NT2/D1 (cell line): ENCODE data around the gene STAT1.
"Not testable (repeated sequence)": the region's sequence is repeated elsewhere in the genome, so short reads cannot be mapped to it uniquely, and the experiment has no call there.

Experiments
- DNase-seq: peaks from one replicate; pipeline ENCODE4 v3.0.0-alpha.2; 2011; ENCODE audit warnings: low read depth, low spot score
- H3K27me3 ChIP-seq: 2 replicates; pipeline ENCODE4 v1.6.0; 2011; ENCODE audit warnings: mild to moderate bottlenecking; ENCODE audit not compliant: insufficient read length, insufficient read depth
- H3K36me3 ChIP-seq: 2 replicates; pipeline ENCODE4 v1.6.1; 2011; ENCODE audit warnings: mild to moderate bottlenecking, low read length, mixed read lengths; ENCODE audit not compliant: insufficient read depth, insufficient read length
- H3K4me1 ChIP-seq: 2 replicates; pipeline ENCODE4 v1.5.1; 2011; ENCODE audit not compliant: insufficient read depth, insufficient read length
- H3K4me3 ChIP-seq: 2 replicates; pipeline ENCODE4 v1.5.1; 2011; ENCODE audit warnings: low read depth; ENCODE audit not compliant: insufficient read length
- H3K9ac ChIP-seq: 2 replicates; pipeline ENCODE4 v1.6.0; 2011; ENCODE audit warnings: low read depth; ENCODE audit not compliant: insufficient read length
- H3K9me3 ChIP-seq: 2 replicates; pipeline ENCODE4 v1.5.1; 2011; ENCODE audit warnings: mild to moderate bottlenecking, low read length; ENCODE audit not compliant: insufficient read depth
- SUZ12 ChIP-seq: IDR thresholded peaks from 2 replicates; pipeline ENCODE4 v1.6.1; 2011; ENCODE audit not compliant: insufficient read length, insufficient read depth; ENCODE audit errors: extremely low read depth
- YY1 ChIP-seq: IDR thresholded peaks from 2 replicates; pipeline ENCODE4 v1.6.1; 2011; ENCODE audit not compliant: insufficient read length, insufficient read depth
- ZNF274 ChIP-seq: IDR thresholded peaks from 2 replicates; pipeline ENCODE4 v1.6.1; 2011; ENCODE audit warnings: mild to moderate bottlenecking, low read depth, low read length

STAT1 gene

GRCh38 chr2:190996947-190997346 is 17.0 kb downstream of the STAT1 start:
- DNase-seq = no peak
- peaks cover 80% of the 10 kb centered on the region for H3K36me3 ChIP-seq

GRCh38 chr2:190996338-190996946 is 17.5 kb downstream of the STAT1 start:
- Histone ChIP-seq H3K9ac (no peak overlapping the region), H3K9me3 (no peaks in the 10 kb centered on the region), H3K4me3 (no peak overlapping the region), H3K36me3 (peaks cover 84% of the 10 kb centered on the region), H3K4me1 (no peaks in the 10 kb centered on the region), H3K27me3 (no peaks in the 10 kb centered on the region)
- TF ChIP-seq ZNF274 (no peak), YY1 (no peak), SUZ12 (no peak)
- DNase-seq = no peak

More at GRCh38 chr2:190996947-190997346, 17.0 kb downstream of the STAT1 start:
- no peak for TF ChIP-seq ZNF274
- TF ChIP-seq YY1 = no peak
- no peak for TF ChIP-seq SUZ12
- Histone ChIP-seq H3K9ac (no peak overlapping the region), H3K4me1 (no peaks in the 10 kb centered on the region), H3K4me3 (no peak overlapping the region), H3K9me3 (no peaks in the 10 kb centered on the region), H3K27me3 (no peaks in the 10 kb centered on the region)

- H3K36me3 ChIP-seq = peaks cover 84% of the 10 kb centered on the region
- H3K9ac ChIP-seq, H3K27me3 ChIP-seq, H3K9me3 ChIP-seq, H3K4me1 ChIP-seq, H3K4me3 ChIP-seq, DNase-seq: not testable (repeated sequence)
These were observed 18.7 kb downstream of the STAT1 start for GRCh38 chr2:190995315-190995714.

GRCh38 chr2:190994148-190994547 is 19.8 kb downstream of the STAT1 start:
- Histone ChIP-seq H3K4me3 (no peak overlapping the region), H3K9me3 (no peaks in the 10 kb centered on the region), H3K36me3 (peaks cover 85% of the 10 kb centered on the region), H3K27me3 (no peaks in the 10 kb centered on the region), H3K9ac (no peak overlapping the region), H3K4me1 (no peaks in the 10 kb centered on the region)
- no peak for TF ChIP-seq SUZ12
- no peak for TF ChIP-seq ZNF274
- TF ChIP-seq YY1 = no peak
- DNase-seq = no peak

GRCh38 chr2:190993292-190993643 is 20.7 kb downstream of the STAT1 start:
- Histone ChIP-seq H3K9me3 (no peaks in the 10 kb centered on the region), H3K9ac (no peak overlapping the region), H3K27me3 (no peaks in the 10 kb centered on the region), H3K4me1 (no peaks in the 10 kb centered on the region), H3K36me3 (peaks cover 87% of the 10 kb centered on the region), H3K4me3 (no peak overlapping the region)
- DNase-seq = no peak
- TF ChIP-seq ZNF274 = no peak
- no peak for TF ChIP-seq SUZ12
- TF ChIP-seq YY1 = no peak

- Histone ChIP-seq H3K4me1 (peaks cover 3% of the 10 kb centered on the region), H3K27me3 (no peaks in the 10 kb centered on the region), H3K4me3 (no peak overlapping the region), H3K9me3 (no peaks in the 10 kb centered on the region), H3K9ac (no peak overlapping the region), H3K36me3 (peaks cover 92% of the 10 kb centered on the region)
- TF ChIP-seq YY1 (no peak), ZNF274 (no peak), SUZ12 (no peak)
- DNase-seq = no peak
These were observed 23.8 kb downstream of the STAT1 start for GRCh38 chr2:190990132-190990531.

- Histone ChIP-seq H3K4me3 (no peak overlapping the region), H3K36me3 (peaks cover 95% of the 10 kb centered on the region), H3K9me3 (no peaks in the 10 kb centered on the region), H3K9ac (no peak overlapping the region), H3K4me1 (peaks cover 3% of the 10 kb centered on the region), H3K27me3 (no peaks in the 10 kb centered on the region)
- TF ChIP-seq ZNF274 = no peak
- DNase-seq = no peak
These were observed 25.1 kb downstream of the STAT1 start for GRCh38 chr2:190988910-190989309.

- Histone ChIP-seq H3K9ac (no peak overlapping the region), H3K4me3 (no peak overlapping the region), H3K4me1 (peaks cover 3% of the 10 kb centered on the region), H3K27me3 (no peaks in the 10 kb centered on the region), H3K9me3 (no peaks in the 10 kb centered on the region), H3K36me3 (peaks cover 95% of the 10 kb centered on the region)
- TF ChIP-seq ZNF274 (no peak), YY1 (no peak), SUZ12 (no peak)
- no peak for DNase-seq
These were observed 26.0 kb downstream of the STAT1 start for GRCh38 chr2:190987938-190988337.
